Measurements from ENCODE around the gene RPS3.

Gene RPS3

GRCh38 chr11:75413864-75414263, 14.5 kb downstream of the RPS3 start:
- no peak for DNase-seq (ENCODE audit: low spot score)

GRCh38 chr11:75420224-75421034, 21.1 kb downstream of the RPS3 start:
- DNase-seq (ENCODE audit: low spot score) (no peak), FAIRE-seq (no peak)

More at GRCh38 chr11:75413864-75414263, 14.5 kb downstream of the RPS3 start:
- no peak for FAIRE-seq

- FAIRE-seq: no peak
- DNase-seq (ENCODE audit: low spot score): no peak
These were observed 21.8 kb downstream of the RPS3 start for GRCh38 chr11:75421035-75421602.

GRCh38 chr11:75421902-75422247, 22.6 kb downstream of the RPS3 start:
- FAIRE-seq (no peak), DNase-seq (ENCODE audit: low spot score) (no peak)

GRCh38 chr11:75422248-75423231, 23.2 kb downstream of the RPS3 start:
- FAIRE-seq: no peak
- no peak for DNase-seq (ENCODE audit: low spot score)

- DNase-seq (ENCODE audit: low spot score) (no peak), FAIRE-seq (no peak)
These were observed 24.4 kb downstream of the RPS3 start for GRCh38 chr11:75423721-75424120.

- DNase-seq (ENCODE audit: low spot score): no peak
- FAIRE-seq: no peak
These were observed 25.1 kb downstream of the RPS3 start for GRCh38 chr11:75424396-75424795.

GRCh38 chr11:75425422-75425821, 26.1 kb downstream of the RPS3 start:
- no peak for FAIRE-seq

GRCh38 chr11:75426720-75427086, 27.4 kb downstream of the RPS3 start:
- no peak for DNase-seq (ENCODE audit: low spot score)
- no peak for FAIRE-seq

More at GRCh38 chr11:75425422-75425821, 26.1 kb downstream of the RPS3 start:
- DNase-seq (ENCODE audit: low spot score): no peak

GRCh38 chr11:75427181-75427580, 27.9 kb downstream of the RPS3 start:
- no peak for DNase-seq (ENCODE audit: low spot score)
- FAIRE-seq: no peak

- no peak for DNase-seq (ENCODE audit: low spot score)
- FAIRE-seq: no peak
These were observed 29.0 kb downstream of the RPS3 start for GRCh38 chr11:75428281-75428724.

GRCh38 chr11:75428989-75429640, 29.8 kb downstream of the RPS3 start:
- FAIRE-seq: no peak
- no peak for DNase-seq (ENCODE audit: low spot score)

GRCh38 chr11:75429641-75429901, 30.3 kb downstream of the RPS3 start:
- DNase-seq (ENCODE audit: low spot score): no peak
- no peak for FAIRE-seq

GRCh38 chr11:75429902-75430713, 30.8 kb downstream of the RPS3 start:
- DNase-seq (ENCODE audit: low spot score) (no peak), FAIRE-seq (no peak)

GRCh38 chr11:75430714-75431532, 31.6 kb downstream of the RPS3 start:
- DNase-seq (ENCODE audit: low spot score): no peak
- no peak for FAIRE-seq

- FAIRE-seq (no peak), DNase-seq (ENCODE audit: low spot score) (no peak)
These were observed 32.5 kb downstream of the RPS3 start for GRCh38 chr11:75431533-75432525.

GRCh38 chr11:75432911-75433321, 33.6 kb downstream of the RPS3 start, which contains the start of gene KLHL35:
Gene KLHL35 (minus strand): TSS chr11:75433203. CDS start chr11:75430629, 2,574 bp downstream.
- DNase-seq (ENCODE audit: low spot score): no peak

GRCh38 chr11:75433443-75433842, 34.1 kb downstream of the RPS3 start:
- DNase-seq (ENCODE audit: low spot score) (no peak), FAIRE-seq (no peak)

More at GRCh38 chr11:75432911-75433321, 33.6 kb downstream of the RPS3 start, which contains the start of gene KLHL35:
- no peak for FAIRE-seq

Measured in RCC 7860 (cell line).